Upper lobe of left lung (tissue), 6 donors: ENCODE results near the gene PIANP. TPM values are rescaled to one million over a fixed set of nuclear protein-coding genes. Genes with fewer than 3 reads are reported as not detected.

Experiments used
- ATAC-seq, 2 donors: fragments of 200-7000 bp; cut with Tn5 transposase; one replicate each; pipeline ENCODE4 v1.9.1; 2022; ENCODE audit warnings: mild to moderate bottlenecking in 2 of 2, moderate library complexity in 2 of 2; ENCODE audit not compliant: low FRiP score in 2 of 2
- DNase-seq, 2 donors: peaks; one replicate each; pipeline ENCODE4 v3.0.0-alpha.2; 2019 to 2020
- H3K27ac ChIP-seq, 4 donors: fragments of 200-600 bp; sonication (generic); one replicate each; pipeline ENCODE4 v1.5.1; 2016 to 2019
- H3K27me3 ChIP-seq, 4 donors: fragments of 200-600 bp; sonication (generic); one replicate each; pipeline ENCODE4 v1.5.1; 2017 to 2019
- H3K36me3 ChIP-seq, 4 donors: fragments of 200-600 bp; sonication (generic); one replicate each; pipeline ENCODE4 v1.5.1; 2016 to 2019
- H3K4me1 ChIP-seq, 4 donors: fragments of 200-600 bp; sonication (generic); one replicate each; pipeline ENCODE4 v1.5.1; 2018 to 2019
- H3K4me3 ChIP-seq, 4 donors: fragments of 200-600 bp; sonication (generic); one replicate each; pipeline ENCODE4 v1.5.1; 2017 to 2019; ENCODE audit warnings: mild to moderate bottlenecking in 2 of 4, moderate library complexity in 1 of 4
- H3K9me3 ChIP-seq, 4 donors: fragments of 200-600 bp; sonication (generic); one replicate each; pipeline ENCODE4 v1.5.1; 2018 to 2019
- EP300 ChIP-seq, 4 donors: sonication (generic); formaldehyde crosslinking; IDR thresholded peaks; one replicate each; pipeline ENCODE4 v1.5.1; 2017; ENCODE audit warnings: antibody characterized with exemption in 4 of 4, control low read depth in 2 of 4
- POLR2A ChIP-seq, 4 donors: fragments of 450-650 bp; IDR thresholded peaks; one replicate each; pipeline ENCODE4 v1.5.1; 2016 to 2017; ENCODE audit warnings: antibody characterized with exemption in 4 of 4, mild to moderate bottlenecking in 2 of 4
- POLR2AphosphoS5 ChIP-seq, 2 donors: sonication (generic); formaldehyde crosslinking; IDR thresholded peaks; one replicate each; pipeline ENCODE4 v1.5.1; 2017; ENCODE audit warnings: antibody characterized with exemption in 2 of 2
- WGBS, 2 donors: methylation state at CpG; one replicate each; pipeline ENCODE4 v1.1.5; 2017 to 2018; 5-methylcytosine and 5-hydroxymethylcytosine counted together
- small RNA-seq, 4 donors: library from RNA; depleted of rRNA; stranded (forward); fragments of <200 nt; gene quantifications; one replicate each; pipeline ENCODE3, GENCODE V24; 2016
- total RNA-seq, 6 donors: library from RNA; depleted of rRNA in 4 of 6; stranded (reverse); fragments of >200 nt in 4 of 6; gene quantifications; one replicate each; pipeline versions ENCODE4 v1.1.0 to v1.2.1, GENCODE V29; 2016 to 2021
- TF ChIP-seq, protein P1 (sequence below), 6 experiments: fragments of 450-650 bp in 4 of 6; fragments of 200-600 bp in 2 of 6; sonication (generic) in 2 of 6; IDR thresholded peaks; one replicate each; pipeline ENCODE4 v1.5.1; 2016 to 2019; ENCODE audit warnings: antibody characterized with exemption in 6 of 6
- donor health status: DM: no; HTN: no; CAD: no; lungs with moderate emphysema.
- donor health status: DM: no; HTN: yes; CAD: no; lungs with severe emphysema.

PIANP gene
- total RNA-seq, 6 donors from 2014 or later, result 0.13 to 0.83 (median 0.39) TPM; not detected in 3

DNA sequence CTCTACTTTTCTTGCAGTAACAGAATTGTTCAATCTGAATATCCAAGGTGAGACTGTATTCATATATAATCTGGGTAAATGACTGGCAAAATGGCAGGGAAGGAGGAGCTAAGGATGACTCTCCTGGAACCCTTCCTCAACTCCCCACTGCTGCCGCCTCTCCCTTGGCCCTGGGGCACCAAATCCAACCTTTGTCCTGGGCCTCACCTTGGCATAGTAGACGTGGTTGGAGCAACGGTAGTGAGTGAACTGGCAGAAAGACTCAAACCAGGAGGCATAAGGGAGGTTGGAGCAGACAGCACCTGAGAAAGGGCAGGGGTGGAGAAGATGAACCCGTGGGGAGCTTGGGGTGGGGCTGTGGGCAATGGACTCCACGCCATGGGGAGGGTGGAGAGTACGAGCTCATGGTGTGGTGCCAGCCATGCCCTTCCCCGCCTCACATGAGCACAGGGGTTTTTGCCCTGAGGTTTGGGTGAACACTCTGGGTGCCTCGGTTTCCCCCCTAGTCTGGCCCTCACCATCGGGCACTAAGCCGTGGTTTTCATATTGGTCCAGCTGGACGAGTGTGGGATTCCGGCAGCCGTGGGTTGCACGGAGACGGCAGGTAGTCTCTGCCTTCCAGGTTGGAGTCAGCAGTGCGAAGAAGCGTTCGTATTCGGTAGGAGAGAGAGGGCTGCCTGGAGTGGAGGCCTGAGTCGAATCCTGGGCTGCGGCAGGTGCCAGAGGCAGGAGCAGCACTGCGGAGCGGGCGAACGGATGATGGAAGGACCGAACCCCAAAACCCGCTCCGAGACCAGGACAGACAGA lies 54.1 kb downstream of the PIANP start:
- peaks cover 6 to 26% (median 17%) of the 10 kb centered on the region in 4 donors for H3K4me1 ChIP-seq
- TF ChIP-seq POLR2A (IDR thresholded peaks at IDR 0.05), result no peak
- TF ChIP-seq, protein P1, sequence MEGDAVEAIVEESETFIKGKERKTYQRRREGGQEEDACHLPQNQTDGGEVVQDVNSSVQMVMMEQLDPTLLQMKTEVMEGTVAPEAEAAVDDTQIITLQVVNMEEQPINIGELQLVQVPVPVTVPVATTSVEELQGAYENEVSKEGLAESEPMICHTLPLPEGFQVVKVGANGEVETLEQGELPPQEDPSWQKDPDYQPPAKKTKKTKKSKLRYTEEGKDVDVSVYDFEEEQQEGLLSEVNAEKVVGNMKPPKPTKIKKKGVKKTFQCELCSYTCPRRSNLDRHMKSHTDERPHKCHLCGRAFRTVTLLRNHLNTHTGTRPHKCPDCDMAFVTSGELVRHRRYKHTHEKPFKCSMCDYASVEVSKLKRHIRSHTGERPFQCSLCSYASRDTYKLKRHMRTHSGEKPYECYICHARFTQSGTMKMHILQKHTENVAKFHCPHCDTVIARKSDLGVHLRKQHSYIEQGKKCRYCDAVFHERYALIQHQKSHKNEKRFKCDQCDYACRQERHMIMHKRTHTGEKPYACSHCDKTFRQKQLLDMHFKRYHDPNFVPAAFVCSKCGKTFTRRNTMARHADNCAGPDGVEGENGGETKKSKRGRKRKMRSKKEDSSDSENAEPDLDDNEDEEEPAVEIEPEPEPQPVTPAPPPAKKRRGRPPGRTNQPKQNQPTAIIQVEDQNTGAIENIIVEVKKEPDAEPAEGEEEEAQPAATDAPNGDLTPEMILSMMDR (IDR thresholded peaks at IDR 0.05), result no peak
- no peak for TF ChIP-seq POLR2AphosphoS5 (IDR thresholded peaks at IDR 0.05)
- TF ChIP-seq EP300 (IDR thresholded peaks at IDR 0.05), result no peak
- DNase-seq (no peak), ATAC-seq (no peak)
- WGBS, 2 donors, result 71 to 74% methylated on average over 27 to 28 of the region's 28 CpGs
- no peaks in the 10 kb centered on the region for H3K9me3 ChIP-seq
- peaks cover 13 to 35% (median 26%) of the 10 kb centered on the region in 4 donors for H3K36me3 ChIP-seq
- peak overlapping the region in 3 of 4 donors; percentile 33 to 78 (median 55) for H3K27ac ChIP-seq
- no peaks in the 10 kb centered on the region for H3K27me3 ChIP-seq
- peak overlapping the region in 3 of 4 donors; percentile 37 to 58 (median 51) for H3K4me3 ChIP-seq

DNA sequence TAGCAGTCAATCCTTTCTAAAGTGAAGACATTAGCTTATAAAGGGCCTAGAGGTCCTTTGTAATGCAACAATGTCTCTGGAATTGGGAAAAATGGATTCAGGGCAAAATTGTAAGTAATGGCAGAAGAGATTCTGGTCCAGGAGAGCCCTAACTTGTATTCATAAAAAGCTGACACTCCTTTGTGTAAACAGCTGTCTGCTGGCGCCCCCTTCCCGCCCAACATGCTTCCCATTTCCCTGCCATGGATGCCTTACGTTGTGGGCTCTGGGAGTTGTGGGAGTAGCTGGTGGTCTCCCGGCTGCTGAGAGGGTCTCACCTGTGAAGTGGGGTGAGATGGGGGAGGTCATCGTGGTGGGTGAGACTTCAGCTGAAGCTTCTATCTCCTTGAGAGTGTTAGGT lies 55.7 kb downstream of the PIANP start:
- peak overlapping the region; percentile 45 to 77 (median 65) for H3K27ac ChIP-seq
- no peak overlapping the region for H3K4me3 ChIP-seq
- no peaks in the 10 kb centered on the region for H3K9me3 ChIP-seq
- H3K4me1 ChIP-seq, result peaks cover 6 to 26% (median 17%) of the 10 kb centered on the region in 4 donors
- H3K27me3 ChIP-seq, result no peaks in the 10 kb centered on the region
- WGBS, 2 donors, result 53 to 59% methylated on average over 4 to 5 of the region's 5 CpGs
- H3K36me3 ChIP-seq, result peaks cover 0 to 19% (median 11%) of the 10 kb centered on the region in 4 donors
- TF ChIP-seq POLR2AphosphoS5 (IDR thresholded peaks at IDR 0.05) (no peak), POLR2A (IDR thresholded peaks at IDR 0.05) (no peak), EP300 (IDR thresholded peaks at IDR 0.05) (no peak)
- TF ChIP-seq, protein P1 (IDR thresholded peaks at IDR 0.05), result no peak
- ATAC-seq (no peak), DNase-seq (no peak)

DNA sequence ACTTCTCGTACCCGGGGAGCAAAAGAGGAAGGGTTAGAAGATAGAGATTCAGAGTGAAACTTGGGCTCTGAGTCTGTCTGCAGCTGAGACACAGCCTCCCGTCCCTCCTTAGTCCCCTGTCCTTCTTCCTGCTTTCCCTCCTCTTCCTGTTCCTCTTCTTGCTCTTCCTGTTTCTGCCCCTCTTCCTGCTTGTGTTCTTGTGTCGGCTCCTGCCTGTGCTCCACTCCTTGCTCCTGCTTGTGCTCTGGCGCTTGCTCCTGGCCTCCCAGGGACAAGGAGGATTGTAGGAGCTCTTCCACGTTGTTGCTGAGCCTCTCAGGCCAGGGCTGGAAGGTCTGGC lies 56.4 kb downstream of the PIANP start:
- no peak for DNase-seq
- 48 to 54% methylated on average over 6 of the region's 6 CpGs for WGBS, 2 donors
- no peaks in the 10 kb centered on the region for H3K9me3 ChIP-seq
- peak; percentile 44 to 74 for ATAC-seq
- TF ChIP-seq POLR2AphosphoS5 (IDR thresholded peaks at IDR 0.05) (peak in 1 of 2 donors; percentile 11), POLR2A (IDR thresholded peaks at IDR 0.05) (peak in 1 of 4 donors; percentile 51)
- TF ChIP-seq, protein P1 (IDR thresholded peaks at IDR 0.05), result no peak
- H3K36me3 ChIP-seq, result peaks cover 0 to 12% (median 7%) of the 10 kb centered on the region in 4 donors
- H3K27ac ChIP-seq, result peak overlapping the region; percentile 45 to 77 (median 65)
- no peak overlapping the region for H3K4me3 ChIP-seq
- peaks cover 6 to 26% (median 17%) of the 10 kb centered on the region in 4 donors for H3K4me1 ChIP-seq
- no peaks in the 10 kb centered on the region for H3K27me3 ChIP-seq

Small RNA genes lying within 50 kb of the gene (small RNA-seq; reads per million reads assigned to genes)
- gene RNU6-781P, result 0 reads per million in 4 donors

Other genes starting within 250 kb of the PIANP start
- gene TAPBPL, start 248.8 kb downstream of the PIANP start, total RNA-seq, result 10 to 100 TPM; 32.6 to 71.5 (median 46.9) TPM
- gene VAMP1, start 230.1 kb downstream of the PIANP start, total RNA-seq, result 10 to 100 TPM in 2 of 6 donors, 1 to 10 TPM in 4; 4.6 to 25.1 (median 7.1) TPM
- 100 to 1,000 TPM in 2 of 6 donors, 10 to 100 TPM in 4; 40.1 to 125 (median 67.2) TPM for gene MRPL51, start 207.6 kb downstream of the PIANP start, total RNA-seq
- gene NCAPD2, start 206.7 kb downstream of the PIANP start, total RNA-seq, result 10 to 100 TPM; 15.4 to 43.0 (median 25.5) TPM
- gene GAPDH, start 166.3 kb downstream of the PIANP start, total RNA-seq, result 1,000 to 10,000 TPM in 3 of 6 donors, 100 to 1,000 TPM in 3; 442 to 1,402 (median 931) TPM
- gene IFFO1, start 144.8 kb downstream of the PIANP start, total RNA-seq, result 100 to 1,000 TPM in 1 of 6 donors, 10 to 100 TPM in 5; 13.3 to 108 (median 32.0) TPM
- 10 to 100 TPM; 19.4 to 49.2 (median 36.6) TPM for gene NOP2, start 132.5 kb downstream of the PIANP start, total RNA-seq
- 100 to 1,000 TPM; 165 to 267 (median 178) TPM for gene CHD4, start 93.4 kb downstream of the PIANP start, total RNA-seq
- 1 to 10 TPM; 1.3 to 4.4 (median 2.9) TPM for gene LPAR5, start 64.9 kb downstream of the PIANP start, total RNA-seq
- 10 to 100 TPM in 1 of 6 donors, 1 to 10 TPM in 5; 1.8 to 12.6 (median 5.9) TPM for gene ACRBP, start 53.4 kb downstream of the PIANP start, total RNA-seq
- 10 to 100 TPM; 24.3 to 79.6 (median 33.8) TPM for gene ING4, start 37.7 kb downstream of the PIANP start, total RNA-seq
- 10 to 100 TPM; 33.4 to 52.8 (median 43.0) TPM for gene ZNF384, start 11.4 kb downstream of the PIANP start, total RNA-seq
- 10 to 100 TPM; 36.9 to 70.2 (median 63.0) TPM for gene COPS7A, start 23.2 kb upstream of the PIANP start, total RNA-seq
- gene MLF2, start 52.3 kb upstream of the PIANP start, total RNA-seq, result 100 to 1,000 TPM; 136 to 221 (median 144) TPM
- gene PTMS, start 65.5 kb upstream of the PIANP start, total RNA-seq, result 100 to 1,000 TPM; 142 to 463 (median 224) TPM
- gene LAG3, start 71.7 kb upstream of the PIANP start, total RNA-seq, result 1 to 10 TPM in 4 of 6 donors, under 1 TPM in 2; 0.46 to 2.6 (median 1.5) TPM
- 10 to 100 TPM; 10.5 to 86.6 (median 35.6) TPM for gene CD4, start 88.7 kb upstream of the PIANP start, total RNA-seq
- 10 to 100 TPM in 5 of 6 donors, 1 to 10 TPM in 1; 8.1 to 47.1 (median 16.5) TPM for gene GPR162, start 121.0 kb upstream of the PIANP start, total RNA-seq
- 10 to 100 TPM in 2 of 6 donors, 1 to 10 TPM in 4; 2.7 to 15.7 (median 7.0) TPM for gene P3H3, start 127.6 kb upstream of the PIANP start, total RNA-seq
- 1 to 10 TPM in 2 of 6 donors, under 1 TPM in 3, not detected in 1; 0.44 to 1.4 (median 0.86) TPM for gene GNB3, start 140.1 kb upstream of the PIANP start, total RNA-seq
- 10 to 100 TPM in 1 of 6 donors, 1 to 10 TPM in 3, under 1 TPM in 1, not detected in 1; 0.39 to 10.3 (median 2.8) TPM for gene CDCA3, start 150.5 kb upstream of the PIANP start, total RNA-seq
- 10 to 100 TPM; 22.6 to 77.0 (median 35.6) TPM for gene USP5, start 151.3 kb upstream of the PIANP start, total RNA-seq
- gene TPI1, start 166.7 kb upstream of the PIANP start, total RNA-seq, result 100 to 1,000 TPM; 137 to 407 (median 309) TPM
- 10 to 100 TPM; 27.7 to 63.3 (median 35.0) TPM for gene SPSB2, start 172.5 kb upstream of the PIANP start, total RNA-seq
- 10 to 100 TPM; 12.0 to 83.2 (median 29.1) TPM for gene LRRC23, start 204.0 kb upstream of the PIANP start, total RNA-seq
- 10 to 100 TPM; 33.4 to 44.0 (median 40.7) TPM for gene ENO2, start 213.8 kb upstream of the PIANP start, total RNA-seq
- 100 to 1,000 TPM in 4 of 6 donors, 10 to 100 TPM in 2; 74.7 to 321 (median 133) TPM for gene ATN1, start 227.1 kb upstream of the PIANP start, total RNA-seq
- gene RNU7-1, start 243.0 kb upstream of the PIANP start, total RNA-seq, result not detected
- gene C12orf57, start 243.2 kb upstream of the PIANP start, total RNA-seq, result 100 to 1,000 TPM in 5 of 6 donors, 10 to 100 TPM in 1; 83.8 to 291 (median 179) TPM